Neural cell (in vitro differentiated cells): ENCODE data around the gene DPY30.
A peak's percentile ranks its signal among the peaks of the same experiment; 100 is the strongest.

Source experiments
- CTCF ChIP-seq: fragments of 450-650 bp; IDR thresholded peaks from 2 replicates; pipeline ENCODE4 v1.5.1; 2014; ENCODE audit warnings: antibody characterized with exemption, mild to moderate bottlenecking, moderate library complexity; ENCODE audit not compliant: poor library complexity, severe bottlenecking
- EZH2 ChIP-seq: fragments of 200-600, 300-800 bp; shearing (Covaris generic), sonication (generic); IDR thresholded peaks from 2 replicates; pipeline ENCODE4 v1.6.1; 2014; ENCODE audit warnings: antibody characterized with exemption, low read length, borderline replicate concordance, mild to moderate bottlenecking; ENCODE audit not compliant: insufficient read depth, poor library complexity, severe bottlenecking
- POLR2AphosphoS5 ChIP-seq: IDR thresholded peaks from 2 replicates; pipeline ENCODE4 v1.6.1; 2012

- TF ChIP-seq CTCF (peak; percentile 23), POLR2AphosphoS5 (peak; percentile 90), EZH2 (no peak)
These were observed at the start of gene DPY30 for GRCh38 chr2:32039447-32040219.
